H9 (cell line): Measurements from ENCODE around the gene CKMT2. TPM values are rescaled to one million over a fixed set of nuclear protein-coding genes. Genes with fewer than 3 reads are reported as not detected.

Experiments
- DNase-seq: peaks from one replicate; pipeline ENCODE4 v3.0.0-alpha.2; 2017
- H2AFZ ChIP-seq: one replicate; pipeline ENCODE4 v1.6.1; 2013; ENCODE audit warnings: mild to moderate bottlenecking, low read length, control low read depth, moderate library complexity
- H2AK5ac ChIP-seq: 2 replicates; pipeline ENCODE4 v1.6.1; 2013; ENCODE audit warnings: low read length, control low read depth, mixed read lengths; ENCODE audit not compliant: insufficient read length
- H2BK120ac ChIP-seq: one replicate; pipeline ENCODE4 v1.6.1; 2013; ENCODE audit warnings: low read depth, mild to moderate bottlenecking, low read length, control low read depth, inconsistent platforms; ENCODE audit not compliant: poor library complexity, severe bottlenecking
- H2BK12ac ChIP-seq: 2 replicates; pipeline ENCODE4 v1.6.1; 2013; ENCODE audit warnings: low read length, control low read depth, mixed read lengths, low read depth; ENCODE audit not compliant: insufficient read length
- H2BK15ac ChIP-seq: 2 replicates; pipeline ENCODE4 v1.6.1; 2013; ENCODE audit warnings: low read depth, low read length, control low read depth
- H2BK20ac ChIP-seq: one replicate; pipeline ENCODE4 v1.6.1; 2013; ENCODE audit warnings: low read depth, mild to moderate bottlenecking, low read length, control low read depth, inconsistent platforms; ENCODE audit not compliant: poor library complexity, severe bottlenecking
- H2BK5ac ChIP-seq: 2 replicates; pipeline ENCODE4 v1.6.1; 2013; ENCODE audit warnings: low read length, control low read depth, mixed read lengths; ENCODE audit not compliant: insufficient read length
- H3K14ac ChIP-seq: 2 replicates; pipeline ENCODE4 v1.6.1; 2013; ENCODE audit warnings: low read length, control low read depth; ENCODE audit not compliant: insufficient read depth
- H3K18ac ChIP-seq: 2 replicates; pipeline ENCODE4 v1.6.1; 2013; ENCODE audit warnings: low read depth, mild to moderate bottlenecking, mixed read lengths, low read length, control low read depth; ENCODE audit not compliant: insufficient read length
- H3K23ac ChIP-seq: 2 replicates; pipeline ENCODE4 v1.6.1; 2013; ENCODE audit warnings: low read length, control low read depth, mixed read lengths, low read depth; ENCODE audit not compliant: insufficient read length
- H3K23me2 ChIP-seq: 2 replicates; pipeline ENCODE4 v1.6.1; 2013; ENCODE audit warnings: low read depth, mild to moderate bottlenecking, mixed read lengths, low read length, control low read depth; ENCODE audit not compliant: insufficient read length, poor library complexity, severe bottlenecking
- H3K27ac ChIP-seq: 2 replicates; pipeline ENCODE4 v1.5.1; 2013; ENCODE audit warnings: low read length, control low read depth, mixed read lengths, low read depth; ENCODE audit not compliant: insufficient read length
- H3K27me3 ChIP-seq: 2 replicates; pipeline ENCODE4 v1.6.1; 2013; ENCODE audit warnings: low read length, control low read depth, inconsistent platforms; ENCODE audit not compliant: insufficient read depth
- H3K4ac ChIP-seq: 2 replicates; pipeline ENCODE4 v1.6.1; 2013; ENCODE audit warnings: low read depth, mild to moderate bottlenecking, control low read depth, inconsistent platforms, low read length, moderate library complexity
- H3K4me1 ChIP-seq: 2 replicates; pipeline ENCODE4 v1.6.1; 2013; ENCODE audit warnings: low read length, control low read depth, inconsistent platforms; ENCODE audit not compliant: insufficient read depth
- H3K4me2 ChIP-seq: 2 replicates; pipeline ENCODE4 v1.6.1; 2013; ENCODE audit warnings: low read length, control low read depth, mixed read lengths; ENCODE audit not compliant: insufficient read length, insufficient read depth
- H3K56ac ChIP-seq: 2 replicates; pipeline ENCODE4 v1.6.1; 2013; ENCODE audit warnings: low read depth, mild to moderate bottlenecking, mixed read lengths, low read length, control low read depth; ENCODE audit not compliant: insufficient read length
- H3K79me1 ChIP-seq: 2 replicates; pipeline ENCODE4 v1.6.1; 2013; ENCODE audit warnings: low read depth, mild to moderate bottlenecking, moderate library complexity, low read length, control low read depth, inconsistent platforms; ENCODE audit not compliant: insufficient read depth, poor library complexity, severe bottlenecking
- H3K79me2 ChIP-seq: 2 replicates; pipeline ENCODE4 v1.6.1; 2013; ENCODE audit warnings: low read length, control low read depth, inconsistent platforms; ENCODE audit not compliant: insufficient read depth
- H3K9ac ChIP-seq: 2 replicates; pipeline ENCODE4 v1.6.1; 2013; ENCODE audit warnings: low read length, control low read depth, mixed read lengths; ENCODE audit not compliant: insufficient read length; ENCODE audit errors: extremely low read depth
- H3K9me3 ChIP-seq: one replicate; pipeline ENCODE4 v1.6.1; 2013; ENCODE audit warnings: low read depth, low read length, inconsistent platforms; ENCODE audit not compliant: control insufficient read depth
- H3T11ph ChIP-seq: one replicate; pipeline ENCODE4 v1.6.1; 2013; ENCODE audit warnings: mild to moderate bottlenecking, low read length, control low read depth, inconsistent platforms
- H4K20me1 ChIP-seq: one replicate; pipeline ENCODE4 v1.6.1; 2013; ENCODE audit not compliant: control insufficient read depth, insufficient read length, insufficient read depth
- H4K5ac ChIP-seq: 2 replicates; pipeline ENCODE4 v1.6.1; 2013; ENCODE audit warnings: low read depth, mild to moderate bottlenecking, mixed read lengths, low read length, control low read depth; ENCODE audit not compliant: insufficient read length
- H4K8ac ChIP-seq: replicated peaks from 2 replicates; pipeline ENCODE4 v1.6.1; 2013; ENCODE audit warnings: low read length, control low read depth, mixed read lengths, low read depth; ENCODE audit not compliant: insufficient read length
- H4K91ac ChIP-seq: 2 replicates; pipeline ENCODE4 v1.6.1; 2013; ENCODE audit warnings: low read depth, mild to moderate bottlenecking, moderate library complexity, mixed read lengths, low read length, control low read depth; ENCODE audit not compliant: insufficient read length
- H3K27ac Mint-ChIP-seq, 3 experiments: 2 replicates in 2 of 3; 3 replicates in 1 of 3; pipeline ENCODE4 v1.8.0; 2020 to 2021; ENCODE audit warnings: mixed read lengths in 3 of 3, mild to moderate bottlenecking in 1 of 3, moderate library complexity in 1 of 3
- H3K27me3 Mint-ChIP-seq: 2 replicates; pipeline ENCODE4 v1.8.0; 2021; ENCODE audit warnings: low read depth, mild to moderate bottlenecking, moderate library complexity, mixed read lengths
- H3K36me3 Mint-ChIP-seq, 3 experiments: 2 replicates in 2 of 3; 3 replicates in 1 of 3; pipeline ENCODE4 v1.8.0; 2020 to 2021; ENCODE audit warnings: low read depth in 3 of 3, mixed read lengths in 3 of 3; ENCODE audit not compliant: insufficient read depth in 1 of 3
- H3K4me1 Mint-ChIP-seq, 2 experiments: 2 replicates each; pipeline ENCODE4 v1.8.0; 2020; ENCODE audit warnings: mixed read lengths in 2 of 2
- H3K4me3 Mint-ChIP-seq, 2 experiments: 2 replicates in 1 of 2; 3 replicates in 1 of 2; pipeline ENCODE4 v1.8.0; 2020 to 2021; ENCODE audit warnings: mild to moderate bottlenecking in 2 of 2, mixed read lengths in 2 of 2, moderate library complexity in 1 of 2
- H3K9me3 Mint-ChIP-seq, 2 experiments: 2 replicates in 1 of 2; 3 replicates in 1 of 2; pipeline ENCODE4 v1.8.0; 2020; ENCODE audit warnings: mild to moderate bottlenecking in 2 of 2, mixed read lengths in 2 of 2, moderate library complexity in 1 of 2
- WGBS: extraction: QIAGEN DNeasy Blood & Tissue Kit; methylation state at CpG from one replicate; pipeline ENCODE4 v1.1.7; 2013; ENCODE audit warnings: missing lambda C conversion rate, low lambda C conversion rate, mixed read lengths; ENCODE audit not compliant: insufficient read length; ENCODE audit errors: extremely low coverage; 5-methylcytosine and 5-hydroxymethylcytosine counted together
- total RNA-seq: library from RNA; stranded (reverse); gene quantifications from 2 replicates; pipeline ENCODE4 v1.2.1, GENCODE V29; 2021
- TF ChIP-seq, protein P1 (sequence below): fragments of 200-600 bp; sonication (generic); conservative IDR thresholded peaks from 3 replicates; pipeline ENCODE4 v1.8.0; 2021; ENCODE audit warnings: antibody characterized with exemption, mild to moderate bottlenecking

CKMT2 gene
- total RNA-seq, 1 experiment from 2014 or later, result 1.8 TPM

DNA sequence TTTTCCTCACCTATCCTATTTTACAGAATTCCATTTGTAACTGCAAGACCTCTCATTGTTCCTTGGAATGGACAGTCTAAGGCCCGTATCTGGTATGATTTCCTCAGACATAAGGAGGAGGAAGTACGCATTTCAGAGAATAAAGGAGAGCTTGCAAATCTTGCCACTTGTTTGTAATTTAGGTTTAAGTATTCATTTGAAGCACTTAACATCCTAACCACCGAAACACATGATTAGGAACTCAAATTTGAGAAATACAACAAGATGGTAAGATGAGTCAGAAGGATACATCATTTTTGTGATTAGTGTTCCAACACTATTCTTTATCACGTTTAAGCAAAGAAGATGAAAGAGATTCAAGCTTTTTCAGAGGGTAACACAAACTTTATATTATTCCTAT, 64.4 kb downstream of the CKMT2 start:
- H2BK5ac ChIP-seq, result no peak overlapping the region
- H3K79me2 ChIP-seq, result peaks cover 11% of the 10 kb centered on the region; the same call in 1 of the 2 replicates
- H3K23me2 ChIP-seq, result no peaks in the 10 kb centered on the region
- no peak overlapping the region for H3K9ac ChIP-seq
- no peak overlapping the region for H2BK120ac ChIP-seq
- H2BK15ac ChIP-seq, result no peak overlapping the region
- Mint-ChIP-seq H3K27me3 (no peaks in the 10 kb centered on the region; the same call in 1 of the 2 replicates), H3K4me1 (peaks cover 15 to 17% of the 10 kb centered on the region in 2 experiments), H3K27ac (peak overlapping the region in 1 of 3 experiments; percentile 19; a peak in 1 of 7 replicates), H3K9me3 (peaks cover 11 to 13% of the 10 kb centered on the region in 2 experiments), H3K4me3 (no peak overlapping the region), H3K36me3 (peaks cover 15 to 25% (median 23%) of the 10 kb centered on the region in 3 experiments)
- no peaks in the 10 kb centered on the region for H3K27me3 ChIP-seq
- no CpG with 5 or more reads among the region's 4 CpGs for WGBS
- no peak overlapping the region for H3K4ac ChIP-seq
- H2BK20ac ChIP-seq, result no peak overlapping the region
- H4K5ac ChIP-seq, result no peak overlapping the region
- no peak overlapping the region for H3K23ac ChIP-seq
- H4K91ac ChIP-seq, result no peak overlapping the region
- H3K27ac ChIP-seq, result no peak overlapping the region
- TF ChIP-seq, protein P1, sequence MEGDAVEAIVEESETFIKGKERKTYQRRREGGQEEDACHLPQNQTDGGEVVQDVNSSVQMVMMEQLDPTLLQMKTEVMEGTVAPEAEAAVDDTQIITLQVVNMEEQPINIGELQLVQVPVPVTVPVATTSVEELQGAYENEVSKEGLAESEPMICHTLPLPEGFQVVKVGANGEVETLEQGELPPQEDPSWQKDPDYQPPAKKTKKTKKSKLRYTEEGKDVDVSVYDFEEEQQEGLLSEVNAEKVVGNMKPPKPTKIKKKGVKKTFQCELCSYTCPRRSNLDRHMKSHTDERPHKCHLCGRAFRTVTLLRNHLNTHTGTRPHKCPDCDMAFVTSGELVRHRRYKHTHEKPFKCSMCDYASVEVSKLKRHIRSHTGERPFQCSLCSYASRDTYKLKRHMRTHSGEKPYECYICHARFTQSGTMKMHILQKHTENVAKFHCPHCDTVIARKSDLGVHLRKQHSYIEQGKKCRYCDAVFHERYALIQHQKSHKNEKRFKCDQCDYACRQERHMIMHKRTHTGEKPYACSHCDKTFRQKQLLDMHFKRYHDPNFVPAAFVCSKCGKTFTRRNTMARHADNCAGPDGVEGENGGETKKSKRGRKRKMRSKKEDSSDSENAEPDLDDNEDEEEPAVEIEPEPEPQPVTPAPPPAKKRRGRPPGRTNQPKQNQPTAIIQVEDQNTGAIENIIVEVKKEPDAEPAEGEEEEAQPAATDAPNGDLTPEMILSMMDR, result no peak
- H3K9me3 ChIP-seq, result no peaks in the 10 kb centered on the region
- no peak overlapping the region for H3K4me2 ChIP-seq
- peaks cover 2% of the 10 kb centered on the region; the same call in 1 of the 2 replicates for H3K4me1 ChIP-seq
- no peak overlapping the region for H4K8ac ChIP-seq
- no peak overlapping the region for H3K18ac ChIP-seq
- no peak overlapping the region for H2AK5ac ChIP-seq
- peaks cover 14% of the 10 kb centered on the region for H3K79me1 ChIP-seq
- H2BK12ac ChIP-seq, result no peak overlapping the region
- no peak overlapping the region for H3K14ac ChIP-seq
- no peak overlapping the region for H3T11ph ChIP-seq
- no peak overlapping the region for H2AFZ ChIP-seq
- no peaks in the 10 kb centered on the region for H4K20me1 ChIP-seq
- H3K56ac ChIP-seq, result no peak overlapping the region
- no peak for DNase-seq
